Measurements from ENCODE around the gene GLYATL1B. TPM values are rescaled to one million over a fixed set of nuclear protein-coding genes. Genes with fewer than 3 reads are reported as not detected.
A peak's percentile ranks its signal among the peaks of the same experiment; 100 is the strongest.

GLYATL1B gene
- total RNA-seq, 6 experiments from 2014 or later: not detected

- H3K4me3 Mint-ChIP-seq: peak overlapping the region; percentile 97
- peaks cover 44% of the 10 kb centered on the region for H3K4me1 Mint-ChIP-seq (ENCODE audit: low read depth)
- no peak for TF ChIP-seq CTCF (IDR thresholded peaks at IDR 0.05)
- no peaks in the 10 kb centered on the region for H3K9me3 Mint-ChIP-seq
- DNase-seq: no peak
- H3K27me3 Mint-ChIP-seq (ENCODE audit: insufficient read depth): no peaks in the 10 kb centered on the region; the same call in 1 of the 2 replicates
- peak overlapping the region; percentile 98 for H3K27ac Mint-ChIP-seq
- peaks cover 10% of the 10 kb centered on the region; the same call in 1 of the 2 replicates for H3K36me3 Mint-ChIP-seq (ENCODE audit: low read depth)
Measured at GRCh38 chr11:59141191-59141590, 55.1 kb downstream of the GLYATL1B start.

GRCh38 chr11:59141673-59142460 is 55.8 kb downstream of the GLYATL1B start:
- H3K27me3 Mint-ChIP-seq (ENCODE audit: insufficient read depth): no peaks in the 10 kb centered on the region; the same call in 1 of the 2 replicates
- H3K4me1 Mint-ChIP-seq (ENCODE audit: low read depth): peaks cover 48% of the 10 kb centered on the region
- H3K9me3 Mint-ChIP-seq: no peaks in the 10 kb centered on the region
- DNase-seq: peak; percentile 69
- peak overlapping the region; percentile 97 for H3K4me3 Mint-ChIP-seq
- peak overlapping the region; percentile 98 for H3K27ac Mint-ChIP-seq
- no peak for TF ChIP-seq CTCF (IDR thresholded peaks at IDR 0.05)
- peaks cover 12% of the 10 kb centered on the region; the same call in 1 of the 2 replicates for H3K36me3 Mint-ChIP-seq (ENCODE audit: low read depth)

GRCh38 chr11:59142530-59143507 is 56.7 kb downstream of the GLYATL1B start, which contains the start of gene FAM111A:
Gene FAM111A (plus strand): TSS chr11:59142856. CDS start chr11:59148873, 6,017 bp downstream.
- Mint-ChIP-seq H3K4me1 (ENCODE audit: low read depth) (peaks cover 57% of the 10 kb centered on the region), H3K27me3 (ENCODE audit: insufficient read depth) (no peaks in the 10 kb centered on the region; the same call in 1 of the 2 replicates), H3K9me3 (no peaks in the 10 kb centered on the region), H3K4me3 (peak within 1 kb of the TSS; percentile 97), H3K27ac (peak within 1 kb of the TSS; percentile 98), H3K36me3 (ENCODE audit: low read depth) (peaks cover 14% of the 10 kb centered on the region; the same call in 1 of the 2 replicates)
- TF ChIP-seq CTCF (IDR thresholded peaks at IDR 0.05): peak; percentile 53
- peak; percentile 92 for DNase-seq

- peak overlapping the region; percentile 97 for H3K4me3 Mint-ChIP-seq
- peaks cover 66% of the 10 kb centered on the region for H3K4me1 Mint-ChIP-seq (ENCODE audit: low read depth)
- no peaks in the 10 kb centered on the region; the same call in 1 of the 2 replicates for H3K27me3 Mint-ChIP-seq (ENCODE audit: insufficient read depth)
- peaks cover 21% of the 10 kb centered on the region; the same call in 1 of the 2 replicates for H3K36me3 Mint-ChIP-seq (ENCODE audit: low read depth)
- H3K9me3 Mint-ChIP-seq: no peaks in the 10 kb centered on the region
- peak overlapping the region; percentile 98 for H3K27ac Mint-ChIP-seq
- TF ChIP-seq CTCF (IDR thresholded peaks at IDR 0.05): no peak
- no peak for DNase-seq
Measured at GRCh38 chr11:59144096-59144495, 58.0 kb downstream of the GLYATL1B start.

Other genes with a start within 250 kb of the GLYATL1B start
- under 1 TPM in 4 of 6 experiments, not detected in 2; 0.12 to 0.75 (median 0.36) TPM for gene GLYATL2, start 241.6 kb upstream of the GLYATL1B start, total RNA-seq (2021; fragmentation: NEBNext Ultra II Directional; extraction: Animal tissue kit (Norgen Biotek cat#: 25700))
- gene GLYATL1, start 146.8 kb upstream of the GLYATL1B start, total RNA-seq (2021; fragmentation: NEBNext Ultra II Directional; extraction: Animal tissue kit (Norgen Biotek cat#: 25700)): under 1 TPM in 4 of 6 experiments, not detected in 2; 0.14 to 0.33 (median 0.23) TPM
- gene FAM111B, start 20.9 kb downstream of the GLYATL1B start, total RNA-seq (2021; fragmentation: NEBNext Ultra II Directional; extraction: Animal tissue kit (Norgen Biotek cat#: 25700)): 10 to 100 TPM in 5 of 6 experiments, 1 to 10 TPM in 1; 6.1 to 16.7 (median 13.5) TPM
- 10 to 100 TPM; 28.7 to 56.6 (median 46.7) TPM for gene FAM111A, start 56.5 kb downstream of the GLYATL1B start, total RNA-seq (2021; fragmentation: NEBNext Ultra II Directional; extraction: Animal tissue kit (Norgen Biotek cat#: 25700))
- gene DTX4, start 85.8 kb downstream of the GLYATL1B start, total RNA-seq (2021; fragmentation: NEBNext Ultra II Directional; extraction: Animal tissue kit (Norgen Biotek cat#: 25700)): 1 to 10 TPM; 3.2 to 4.6 (median 4.1) TPM
- not detected for gene MPEG1, start 126.6 kb downstream of the GLYATL1B start, total RNA-seq (2021; fragmentation: NEBNext Ultra II Directional; extraction: Animal tissue kit (Norgen Biotek cat#: 25700))

Measured in HFFc6 (cell line).